Mesenchymal stem cell (in vitro differentiated cells and primary cell): ENCODE results near the gene PRKAR2B.

Experiments
- DNase-seq: peaks from one replicate; pipeline ENCODE4 v3.0.0-alpha.2; 2013
- H2AFZ ChIP-seq: one replicate; pipeline ENCODE4 v1.6.1; 2013; ENCODE audit warnings: low read depth, mild to moderate bottlenecking, control low read depth, inconsistent platforms, low read length, moderate library complexity
- H2AK5ac ChIP-seq: 2 replicates; pipeline ENCODE4 v1.6.1; 2013; ENCODE audit warnings: low read length, moderate library complexity, mild to moderate bottlenecking, inconsistent platforms; ENCODE audit not compliant: severe bottlenecking
- H2BK120ac ChIP-seq: one replicate; pipeline ENCODE4 v1.6.1; 2013; ENCODE audit warnings: low read depth, mild to moderate bottlenecking, inconsistent platforms, low read length, moderate library complexity
- H2BK12ac ChIP-seq, 2 experiments: one replicate each; pipeline ENCODE4 v1.6.1; 2013; ENCODE audit warnings: inconsistent platforms in 2 of 2, low read length in 2 of 2, mild to moderate bottlenecking in 2 of 2, moderate library complexity in 2 of 2, control low read depth in 1 of 2
- H2BK15ac ChIP-seq: one replicate; pipeline ENCODE4 v1.6.1; 2013; ENCODE audit warnings: mild to moderate bottlenecking, low read depth, inconsistent platforms; ENCODE audit not compliant: poor library complexity, severe bottlenecking
- H2BK5ac ChIP-seq: 2 replicates; pipeline ENCODE4 v1.6.1; 2013; ENCODE audit warnings: low read depth, mild to moderate bottlenecking, low read length, control low read depth, inconsistent platforms; ENCODE audit not compliant: poor library complexity, severe bottlenecking
- H3K14ac ChIP-seq, 2 experiments: one replicate each; pipeline ENCODE4 v1.6.1; 2013; ENCODE audit warnings: inconsistent platforms in 2 of 2, low read length in 2 of 2, control low read depth in 1 of 2, mild to moderate bottlenecking in 1 of 2, moderate library complexity in 1 of 2
- H3K18ac ChIP-seq, 2 experiments: one replicate each; pipeline ENCODE4 v1.6.1; 2013; ENCODE audit warnings: inconsistent platforms in 2 of 2, low read length in 2 of 2, control low read depth in 1 of 2, low read depth in 1 of 2, mild to moderate bottlenecking in 1 of 2
- H3K23ac ChIP-seq, 2 experiments: one replicate each; pipeline ENCODE4 v1.6.1; 2013; ENCODE audit warnings: inconsistent platforms in 2 of 2, low read length in 2 of 2, mild to moderate bottlenecking in 2 of 2, moderate library complexity in 2 of 2, control low read depth in 1 of 2
- H3K27ac ChIP-seq: 2 replicates; pipeline ENCODE4 v1.5.1; 2013; ENCODE audit warnings: mild to moderate bottlenecking, moderate library complexity, low read length, control low read depth, inconsistent platforms; ENCODE audit not compliant: poor library complexity, severe bottlenecking
- H3K27me3 ChIP-seq, 2 experiments: 2 replicates each; pipeline versions ENCODE4 v1.6.1 to v1.7.0; 2013; ENCODE audit warnings: low read length in 2 of 2, mild to moderate bottlenecking in 2 of 2, moderate library complexity in 2 of 2, control low read depth in 1 of 2, inconsistent platforms in 1 of 2; ENCODE audit not compliant: control insufficient read depth in 1 of 2, insufficient read depth in 1 of 2
- H3K36me3 ChIP-seq, 2 experiments: 2 replicates each; pipeline versions ENCODE4 v1.6.1 to v1.7.0; 2013; ENCODE audit warnings: low read length in 2 of 2, control low read depth in 1 of 2, inconsistent platforms in 1 of 2, low read depth in 1 of 2, mild to moderate bottlenecking in 1 of 2; ENCODE audit not compliant: insufficient read depth in 2 of 2, control insufficient read depth in 1 of 2
- H3K4ac ChIP-seq, 2 experiments: one replicate each; pipeline ENCODE4 v1.6.1; 2013; ENCODE audit warnings: inconsistent platforms in 2 of 2, low read length in 2 of 2, mild to moderate bottlenecking in 2 of 2, moderate library complexity in 2 of 2, control low read depth in 1 of 2, low read depth in 1 of 2
- H3K4me1 ChIP-seq: 2 replicates; pipeline ENCODE4 v1.6.1; 2013; ENCODE audit warnings: low read depth, low read length, control low read depth; ENCODE audit not compliant: control insufficient read depth, insufficient read depth
- H3K4me2 ChIP-seq: 2 replicates; pipeline ENCODE4 v1.6.1; 2013; ENCODE audit warnings: low read length, mild to moderate bottlenecking, inconsistent platforms; ENCODE audit not compliant: poor library complexity, severe bottlenecking
- H3K4me3 ChIP-seq, 2 experiments: 2 replicates each; pipeline versions ENCODE4 v1.5.1 to v1.7.0; 2013; ENCODE audit warnings: low read length in 2 of 2, mild to moderate bottlenecking in 2 of 2, control low read depth in 1 of 2, low read depth in 1 of 2; ENCODE audit not compliant: insufficient read depth in 1 of 2
- H3K79me1 ChIP-seq: replicated peaks from 2 replicates; pipeline ENCODE4 v1.6.1; 2013; ENCODE audit warnings: mild to moderate bottlenecking, control low read depth, low read length, inconsistent platforms; ENCODE audit not compliant: poor library complexity, severe bottlenecking
- H3K9ac ChIP-seq: 2 replicates; pipeline ENCODE4 v1.7.0; 2013; ENCODE audit warnings: mild to moderate bottlenecking, low read length, moderate library complexity
- H3K9me3 ChIP-seq: 2 replicates; pipeline ENCODE4 v1.7.0; 2013; ENCODE audit warnings: mild to moderate bottlenecking, low read length; ENCODE audit not compliant: control insufficient read depth
- H4K8ac ChIP-seq: one replicate; pipeline ENCODE4 v1.6.1; 2013; ENCODE audit warnings: inconsistent platforms, mild to moderate bottlenecking, low read length, moderate library complexity
- H4K91ac ChIP-seq: one replicate; pipeline ENCODE4 v1.6.1; 2013; ENCODE audit warnings: mild to moderate bottlenecking, low read length, inconsistent platforms
- WGBS: methylation state at CpG from one replicate; pipeline ENCODE4 v1.1.7; 2013; ENCODE audit warnings: mixed read lengths; 5-methylcytosine and 5-hydroxymethylcytosine counted together

Gene PRKAR2B

DNA sequence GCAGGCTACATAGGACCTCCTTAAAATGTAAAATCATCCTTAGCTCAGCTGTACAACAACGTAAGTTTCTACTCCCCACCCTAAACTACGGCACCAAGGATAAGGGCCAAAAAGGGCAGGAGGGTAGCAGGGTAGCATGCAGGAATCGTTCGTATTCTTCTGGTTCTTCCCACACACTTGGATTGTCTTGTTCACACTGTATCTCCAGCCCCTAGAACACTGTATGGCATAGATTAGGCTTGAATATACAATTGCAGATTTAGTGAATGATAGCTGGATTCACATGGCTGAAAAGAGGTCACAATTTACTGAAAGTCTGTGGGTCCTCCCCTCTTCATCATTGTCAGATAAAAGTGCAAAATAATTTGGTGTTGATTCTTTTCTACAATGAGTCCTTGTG lies 28.2 kb upstream of the PRKAR2B start:
- Histone ChIP-seq H2BK120ac (no peak overlapping the region), H3K27me3 (no peaks in the 10 kb centered on the region), H4K91ac (no peak overlapping the region), H3K27ac (no peak overlapping the region), H3K14ac (no peak overlapping the region), H2BK5ac (no peak overlapping the region), H2BK15ac (no peak overlapping the region), H4K8ac (no peak overlapping the region), H3K36me3 (no peaks in the 10 kb centered on the region), H2BK12ac (peak overlapping the region in 1 of 2 experiments; percentile 54), H3K23ac (no peak overlapping the region), H3K18ac (no peak overlapping the region), H3K9ac (no peak overlapping the region), H3K79me1 (no peaks in the 10 kb centered on the region), H3K4ac (no peak overlapping the region), H3K9me3 (no peaks in the 10 kb centered on the region), H3K4me2 (no peak overlapping the region), H2AFZ (no peak overlapping the region), H3K4me1 (no peaks in the 10 kb centered on the region), H2AK5ac (no peak overlapping the region), H3K4me3 (no peak overlapping the region)
- 81% methylated on average over 4 of the region's 4 CpGs for WGBS
- no peak for DNase-seq

- Histone ChIP-seq H2BK12ac (no peak overlapping the region), H3K36me3 (no peaks in the 10 kb centered on the region), H4K8ac (no peak overlapping the region), H3K79me1 (no peaks in the 10 kb centered on the region), H3K18ac (no peak overlapping the region), H2BK5ac (no peak overlapping the region), H3K9ac (no peak overlapping the region), H2AFZ (no peak overlapping the region), H2BK120ac (no peak overlapping the region), H3K23ac (no peak overlapping the region), H3K27me3 (no peaks in the 10 kb centered on the region), H2AK5ac (no peak overlapping the region), H2BK15ac (no peak overlapping the region), H3K9me3 (no peaks in the 10 kb centered on the region), H3K4me1 (no peaks in the 10 kb centered on the region), H4K91ac (no peak overlapping the region), H3K4me3 (no peak overlapping the region), H3K4ac (no peak overlapping the region), H3K4me2 (no peak overlapping the region), H3K27ac (no peak overlapping the region), H3K14ac (no peak overlapping the region)
- DNase-seq, result no peak
- WGBS, result 100% methylated on average over 1 of the region's 2 CpGs
Observed at GRCh38 chr7:107017965-107018719, 26.4 kb upstream of the PRKAR2B start.

DNA sequence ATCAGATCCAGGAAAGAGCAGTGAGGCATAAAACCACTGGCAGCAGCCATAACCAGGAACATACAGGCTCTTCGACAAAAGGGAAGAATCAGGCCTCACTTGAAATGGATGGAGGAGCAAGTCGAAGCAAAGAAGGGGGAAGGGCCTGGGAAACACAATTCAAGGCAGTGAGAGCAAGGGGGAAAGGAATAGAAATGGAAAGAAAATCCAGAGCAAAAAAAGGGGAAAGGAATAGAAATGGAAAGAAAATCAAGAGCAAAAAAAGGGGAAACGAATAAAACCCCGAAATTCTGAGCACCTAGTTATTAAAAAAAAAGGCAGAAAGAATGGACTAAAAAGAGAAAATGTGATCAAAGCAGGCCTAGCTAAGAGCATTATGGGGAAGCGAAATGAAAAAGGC lies 24.1 kb upstream of the PRKAR2B start:
- no peak overlapping the region for H2BK120ac ChIP-seq
- H3K14ac ChIP-seq, result no peak overlapping the region
- WGBS, result 84% methylated on average over 5 of the region's 5 CpGs
- no peak overlapping the region for H3K27ac ChIP-seq
- H3K4ac ChIP-seq, result no peak overlapping the region
- H3K36me3 ChIP-seq, result no peaks in the 10 kb centered on the region
- no peak overlapping the region for H3K9ac ChIP-seq
- no peak overlapping the region for H2BK15ac ChIP-seq
- no peak overlapping the region for H2AFZ ChIP-seq
- no peak overlapping the region for H3K4me2 ChIP-seq
- no peak overlapping the region for H2BK5ac ChIP-seq
- no peak overlapping the region for H4K91ac ChIP-seq
- peaks cover 4% of the 10 kb centered on the region for H3K9me3 ChIP-seq
- no peak overlapping the region for H3K4me3 ChIP-seq
- no peaks in the 10 kb centered on the region for H3K4me1 ChIP-seq
- H2AK5ac ChIP-seq, result no peak overlapping the region
- H4K8ac ChIP-seq, result no peak overlapping the region
- no peak for DNase-seq
- H3K27me3 ChIP-seq, result no peaks in the 10 kb centered on the region
- no peak overlapping the region for H3K18ac ChIP-seq
- H3K23ac ChIP-seq, result no peak overlapping the region
- no peaks in the 10 kb centered on the region for H3K79me1 ChIP-seq
- H2BK12ac ChIP-seq, result no peak overlapping the region

GRCh38 chr7:107021600-107021999 lies 22.9 kb upstream of the PRKAR2B start:
- H2AFZ ChIP-seq, result no peak overlapping the region
- H3K14ac ChIP-seq, result no peak overlapping the region
- no peak overlapping the region for H3K18ac ChIP-seq
- no peaks in the 10 kb centered on the region for H3K36me3 ChIP-seq
- no peak overlapping the region for H3K9ac ChIP-seq
- H2BK120ac ChIP-seq, result no peak overlapping the region
- no peaks in the 10 kb centered on the region for H3K4me1 ChIP-seq
- peaks cover 4% of the 10 kb centered on the region for H3K9me3 ChIP-seq
- H3K23ac ChIP-seq, result no peak overlapping the region
- no peaks in the 10 kb centered on the region for H3K79me1 ChIP-seq
- no peak overlapping the region for H2AK5ac ChIP-seq
- H3K4me3 ChIP-seq, result no peak overlapping the region
- H4K8ac ChIP-seq, result no peak overlapping the region
- no peak overlapping the region for H3K4ac ChIP-seq
- H3K27ac ChIP-seq, result no peak overlapping the region
- no peak overlapping the region for H4K91ac ChIP-seq
- H3K27me3 ChIP-seq, result no peaks in the 10 kb centered on the region
- no peak overlapping the region for H3K4me2 ChIP-seq
- over 99% methylated on average over 3 of the region's 3 CpGs for WGBS
- DNase-seq, result no peak
- H2BK12ac ChIP-seq, result no peak overlapping the region
- H2BK15ac ChIP-seq, result no peak overlapping the region
- no peak overlapping the region for H2BK5ac ChIP-seq
